Left kidney (tissue), 8 donors: ENCODE measurements around the gene LAMC2. TPM values are rescaled to one million over a fixed set of nuclear protein-coding genes. Genes with fewer than 3 reads are reported as not detected.
"Not testable (repeated sequence)": the region's sequence is repeated elsewhere in the genome, so short reads cannot be mapped to it uniquely, and the experiment has no call there.

Experiments
- DNase-seq: peaks from one replicate; pipeline ENCODE4 v3.0.0-alpha.2; 2013
- long read RNA-seq, 8 donors: transcript quantifications; one replicate each; lab custom pipeline, GENCODE V29; 2026
- polyA plus RNA-seq: library from polyadenylated mRNA; unstranded; fragments of 120-200 nt; gene quantifications from one replicate; pipeline ENCODE4 v1.2.1, GENCODE V29; 2013; ENCODE audit not compliant: insufficient read length

The LAMC2 gene
- 7.1 TPM for polyA plus RNA-seq
- long read RNA-seq, donor 1 = 0 reads
- long read RNA-seq, donor 2 = 0 reads
- long read RNA-seq, donor 3 = 0 reads
- long read RNA-seq, donor 4 = 0 reads
- long read RNA-seq, donor 5, full-length matches to known transcripts = 3 of 3 reads
- long read RNA-seq, donor 5, partial matches to known transcripts = 0 of 3 reads
- long read RNA-seq, donor 5, other reads (novel, unspliced or antisense) = 0 of 3 reads
- long read RNA-seq, donor 6 = 0 reads
- long read RNA-seq, donor 7 = 0 reads
- long read RNA-seq, donor 8, full-length matches to known transcripts = 1 of 1 reads
- long read RNA-seq, donor 8, partial matches to known transcripts = 0 of 1 reads
- long read RNA-seq, donor 8, other reads (novel, unspliced or antisense) = 0 of 1 reads

DNA sequence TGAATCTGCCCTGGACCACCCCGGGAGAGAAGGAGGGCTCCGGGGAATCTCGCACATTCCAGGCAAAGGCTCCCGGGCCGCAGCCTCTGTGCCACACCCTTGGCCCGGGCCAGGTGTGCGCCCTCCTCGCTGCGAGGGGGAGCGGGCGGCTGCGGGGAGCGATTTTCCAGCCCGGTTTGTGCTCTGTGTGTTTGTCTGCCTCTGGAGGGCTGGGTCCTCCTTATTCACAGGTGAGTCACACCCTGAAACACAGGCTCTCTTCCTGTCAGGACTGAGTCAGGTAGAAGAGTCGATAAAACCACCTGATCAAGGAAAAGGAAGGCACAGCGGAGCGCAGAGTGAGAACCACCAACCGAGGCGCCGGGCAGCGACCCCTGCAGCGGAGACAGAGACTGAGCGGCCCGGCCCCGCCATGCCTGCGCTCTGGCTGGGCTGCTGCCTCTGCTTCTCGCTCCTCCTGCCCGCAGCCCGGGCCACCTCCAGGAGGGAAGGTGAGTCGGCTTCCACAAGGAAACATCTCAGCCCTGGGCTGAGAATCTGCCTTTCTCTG is at the start of gene LAMC2:
TSS of gene LAMC2 (plus strand) at position 324 of the 550 bp plus-strand sequence. CDS start at position 413, 89 bp downstream.
- DNase-seq = no peak

DNA sequence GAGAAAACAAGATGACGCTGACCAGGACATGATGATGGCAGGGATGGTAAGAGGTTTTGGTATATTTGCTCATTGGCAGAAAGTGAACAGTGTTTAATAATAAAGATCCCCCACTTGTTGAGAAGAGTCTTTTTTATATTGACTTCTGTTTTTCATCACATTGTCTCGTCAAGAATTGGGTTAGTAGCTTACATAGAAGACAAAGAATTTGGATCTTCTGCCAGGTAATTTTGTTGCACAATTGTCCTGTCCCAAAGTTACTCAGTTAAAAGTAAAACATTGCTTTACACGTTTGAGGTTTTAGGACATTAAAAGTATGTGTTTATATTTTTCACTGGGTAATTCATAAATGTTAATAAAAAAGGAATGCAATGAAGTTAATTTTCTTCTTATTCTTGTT is 48.3 kb upstream of the LAMC2 start:
- DNase-seq = no peak

DNA sequence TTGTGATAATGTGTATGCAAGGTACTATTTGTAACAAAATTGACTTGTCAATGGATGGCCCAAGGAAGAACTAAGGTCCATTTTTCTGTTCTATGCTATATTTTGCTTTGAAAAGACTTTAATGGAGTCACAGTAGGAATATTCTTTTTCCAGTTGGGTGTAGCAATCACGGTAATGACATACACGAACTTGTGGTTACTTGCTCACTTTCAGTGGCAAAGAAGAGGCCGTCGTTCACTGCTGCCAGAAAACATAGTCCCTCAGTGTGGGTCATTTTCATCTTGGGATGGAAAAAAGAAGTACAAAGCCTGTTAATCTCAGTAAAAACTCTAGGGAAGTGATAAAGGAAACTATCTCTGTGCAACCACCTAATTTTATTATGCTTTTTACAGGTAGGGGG is 47.8 kb upstream of the LAMC2 start:
- no peak for DNase-seq

DNA sequence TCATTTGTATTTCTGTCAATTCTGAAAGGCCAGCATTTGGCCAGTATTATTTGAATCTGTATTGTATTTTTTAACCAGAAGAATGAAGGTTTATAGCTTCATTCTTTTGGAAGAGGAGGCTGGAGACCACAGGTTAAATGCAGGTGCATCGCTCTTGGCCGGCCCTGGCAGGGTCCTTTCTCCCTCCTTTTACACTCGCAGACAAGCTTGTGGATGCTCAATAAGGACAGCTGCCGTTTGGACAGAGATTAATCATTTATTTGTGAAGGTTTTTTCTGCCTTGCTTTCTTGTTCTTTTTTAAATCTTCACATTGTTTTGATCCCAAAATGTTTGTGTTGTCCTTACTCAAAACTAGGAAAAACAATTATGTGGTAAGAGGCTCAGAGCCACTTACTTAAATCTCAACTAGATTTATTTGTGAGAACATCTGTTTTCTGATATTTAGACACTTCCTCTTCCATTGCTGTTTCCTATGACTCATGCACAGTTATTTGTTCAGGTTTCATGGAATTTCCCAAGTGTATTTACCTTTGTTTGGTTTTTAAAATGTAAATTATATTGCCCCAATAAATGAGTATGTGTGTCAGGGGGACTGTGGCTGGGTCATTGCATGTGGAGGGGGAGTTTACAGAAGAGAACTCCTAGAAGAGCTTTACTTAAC is 46.7 kb upstream of the LAMC2 start:
- DNase-seq = no peak

DNA sequence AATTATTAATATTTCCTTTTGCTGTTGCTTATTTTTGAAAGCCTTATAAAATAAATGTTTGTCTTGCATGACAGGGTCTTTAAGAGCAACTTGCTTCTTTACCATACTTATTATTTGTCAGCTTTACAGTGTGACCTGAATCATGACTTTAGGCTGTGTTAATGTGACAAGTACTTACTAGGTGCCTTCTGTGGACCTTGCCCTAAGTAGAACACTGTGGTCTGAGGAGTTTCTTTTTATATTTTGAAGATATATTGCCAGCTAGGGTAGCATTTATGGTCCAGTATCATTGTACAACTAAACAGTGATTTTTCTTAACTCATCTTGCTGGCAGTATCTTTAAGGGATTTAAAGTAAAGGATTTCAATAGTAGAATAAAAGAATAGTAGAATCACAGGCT is 45.4 kb upstream of the LAMC2 start:
- DNase-seq = no peak

DNA sequence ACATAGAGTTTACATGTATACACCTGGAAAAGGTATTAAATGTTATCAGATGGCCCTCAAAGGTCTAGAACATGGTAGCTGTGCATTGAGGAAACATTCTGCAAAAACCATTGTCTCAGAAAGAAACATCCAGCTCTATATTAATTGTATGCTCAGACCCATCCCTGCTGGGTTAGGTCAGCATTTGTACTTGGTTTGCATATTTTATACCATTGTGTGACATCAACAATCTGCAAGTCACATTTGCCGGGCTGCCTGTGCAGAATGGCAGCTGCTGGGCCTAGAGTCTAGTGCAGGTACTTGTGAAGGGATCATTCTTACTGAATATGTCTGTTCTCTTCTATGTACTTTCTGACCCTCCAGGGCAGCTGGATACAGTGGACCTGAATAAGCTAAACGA is 43.9 kb upstream of the LAMC2 start:
- no peak for DNase-seq

DNA sequence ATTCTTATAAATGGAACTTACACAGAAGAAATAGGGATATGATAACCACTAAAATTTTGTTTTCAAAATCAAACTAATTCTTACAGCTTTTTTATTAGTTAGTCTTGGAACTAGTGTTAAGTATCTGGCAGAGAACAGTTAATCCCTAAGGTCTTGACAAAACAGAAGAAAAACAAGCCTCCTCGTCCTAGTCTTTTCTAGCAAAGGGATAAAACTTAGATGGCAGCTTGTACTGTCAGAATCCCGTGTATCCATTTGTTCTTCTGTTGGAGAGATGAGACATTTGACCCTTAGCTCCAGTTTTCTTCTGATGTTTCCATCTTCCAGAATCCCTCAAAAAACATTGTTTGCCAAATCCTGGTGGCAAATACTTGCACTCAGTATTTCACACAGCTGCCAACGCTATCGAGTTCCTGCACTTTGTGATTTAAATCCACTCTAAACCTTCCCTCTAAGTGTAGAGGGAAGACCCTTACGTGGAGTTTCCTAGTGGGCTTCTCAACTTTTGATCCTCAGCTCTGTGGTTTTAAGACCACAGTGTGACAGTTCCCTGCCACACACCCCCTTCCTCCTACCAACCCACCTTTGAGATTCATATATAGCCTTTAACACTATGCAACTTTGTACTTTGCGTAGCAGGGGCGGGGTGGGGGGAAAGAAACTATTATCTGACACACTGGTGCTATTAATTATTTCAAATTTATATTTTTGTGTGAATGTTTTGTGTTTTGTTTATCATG is 42.3 kb upstream of the LAMC2 start:
- no peak for DNase-seq

DNA sequence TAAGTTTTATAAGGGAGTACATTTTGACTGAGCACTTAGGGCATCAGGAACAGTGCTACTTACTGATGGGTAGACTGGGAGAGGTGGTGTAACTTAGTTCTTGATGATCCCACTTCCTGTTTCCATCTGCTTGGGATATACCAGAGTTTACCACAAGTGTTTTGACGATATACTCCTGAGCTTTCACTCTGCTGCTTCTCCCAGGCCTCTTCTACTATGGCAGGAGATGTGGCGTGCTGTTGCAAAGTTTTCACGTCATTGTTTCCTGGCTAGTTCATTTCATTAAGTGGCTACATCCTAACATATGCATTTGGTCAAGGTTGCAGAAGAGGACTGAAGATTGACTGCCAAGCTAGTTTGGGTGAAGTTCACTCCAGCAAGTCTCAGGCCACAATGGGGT is 41.3 kb upstream of the LAMC2 start:
- no peak for DNase-seq

DNA sequence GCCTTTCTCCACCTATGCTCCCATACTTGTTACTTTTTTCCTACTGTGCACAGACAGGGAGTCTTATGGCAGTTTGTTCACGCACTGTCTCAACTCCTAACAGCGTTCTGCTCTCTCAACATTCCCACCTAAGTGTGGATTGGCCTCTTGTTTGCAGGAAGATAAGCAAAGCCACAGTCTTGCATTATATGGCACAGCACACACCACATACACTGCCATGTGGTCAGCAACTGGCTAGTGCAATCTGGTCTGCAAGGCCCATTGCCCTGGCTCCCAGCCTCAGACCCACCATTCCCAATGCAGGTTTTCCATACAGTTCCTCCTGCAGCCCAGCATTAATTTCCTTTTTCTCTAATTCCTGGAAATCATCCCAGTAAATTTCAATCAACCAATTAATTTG is 38.3 kb upstream of the LAMC2 start:
- DNase-seq = no peak

DNA sequence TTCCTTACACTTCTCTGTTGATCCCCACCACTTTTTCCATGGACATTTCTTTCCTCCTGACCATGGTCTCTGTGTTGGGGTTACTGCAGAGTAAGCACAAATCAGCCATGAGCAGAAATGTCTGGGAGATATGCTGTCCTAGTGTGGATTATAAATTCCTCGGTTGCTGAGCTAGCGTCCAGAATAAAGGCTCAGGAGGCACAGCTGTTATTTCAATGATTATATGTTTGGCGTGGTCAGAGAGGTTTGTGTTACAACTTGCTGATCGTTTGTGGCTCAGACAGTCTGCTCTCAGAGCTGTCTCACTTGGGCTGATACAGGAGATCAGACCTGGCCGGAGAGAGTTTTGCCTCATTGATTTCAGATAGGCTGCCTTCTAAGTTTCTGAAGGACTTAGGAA is 37.5 kb upstream of the LAMC2 start:
- no peak for DNase-seq

DNA sequence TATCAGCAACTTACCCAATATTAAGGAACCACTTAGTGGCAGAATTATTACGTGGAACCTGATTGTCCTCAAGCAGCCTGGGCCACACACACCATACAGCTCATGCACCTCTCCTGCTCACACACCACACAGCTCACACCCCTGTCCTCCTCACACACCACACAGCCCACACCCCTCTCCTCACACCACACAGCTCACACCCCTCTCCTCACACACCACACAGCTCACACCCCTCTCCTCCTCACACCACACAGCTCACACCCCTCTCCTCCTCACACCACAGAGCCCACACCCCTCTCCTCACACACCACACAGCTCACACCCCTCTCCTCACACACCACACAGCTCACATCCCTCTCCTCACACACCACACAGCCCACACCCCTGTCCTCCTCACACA is 36.8 kb upstream of the LAMC2 start:
- DNase-seq = no peak

DNA sequence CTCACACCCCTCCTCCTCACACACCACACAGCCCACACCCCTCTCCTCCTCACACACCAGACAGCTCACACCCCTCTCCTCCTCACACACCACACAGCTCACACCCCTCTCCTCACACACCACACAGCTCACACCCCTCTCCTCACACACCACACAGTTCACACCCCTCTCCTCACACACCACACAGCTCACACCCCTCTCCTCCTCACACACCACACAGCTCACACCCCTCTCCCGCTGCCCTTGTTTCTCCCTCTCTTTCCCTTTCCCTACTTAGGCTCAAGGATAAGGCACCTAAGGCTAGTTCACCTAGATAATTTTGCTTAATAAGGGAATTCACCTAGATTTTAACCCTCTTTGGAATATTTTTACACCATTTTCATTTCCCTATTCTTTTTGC is 36.0 kb upstream of the LAMC2 start:
- DNase-seq = not testable (repeated sequence)

DNA sequence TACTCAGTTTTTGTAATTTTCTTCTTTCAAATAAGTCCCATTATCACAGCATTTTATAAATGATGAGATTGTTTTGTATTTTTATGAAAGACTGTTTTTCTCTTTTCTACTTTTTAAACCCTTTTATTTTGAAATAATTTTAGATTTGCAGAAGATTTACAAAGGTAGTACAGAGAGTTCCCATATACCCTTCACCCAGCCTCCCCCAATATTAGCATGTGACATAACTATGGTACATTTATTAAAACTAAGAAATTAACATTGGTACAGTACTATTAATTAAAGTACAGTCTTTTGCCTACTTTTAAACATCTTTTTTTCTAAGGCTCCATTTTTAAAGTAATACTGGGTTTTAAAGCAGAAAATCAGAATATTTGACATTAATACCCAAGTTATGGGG is 35.6 kb upstream of the LAMC2 start:
- no peak for DNase-seq

DNA sequence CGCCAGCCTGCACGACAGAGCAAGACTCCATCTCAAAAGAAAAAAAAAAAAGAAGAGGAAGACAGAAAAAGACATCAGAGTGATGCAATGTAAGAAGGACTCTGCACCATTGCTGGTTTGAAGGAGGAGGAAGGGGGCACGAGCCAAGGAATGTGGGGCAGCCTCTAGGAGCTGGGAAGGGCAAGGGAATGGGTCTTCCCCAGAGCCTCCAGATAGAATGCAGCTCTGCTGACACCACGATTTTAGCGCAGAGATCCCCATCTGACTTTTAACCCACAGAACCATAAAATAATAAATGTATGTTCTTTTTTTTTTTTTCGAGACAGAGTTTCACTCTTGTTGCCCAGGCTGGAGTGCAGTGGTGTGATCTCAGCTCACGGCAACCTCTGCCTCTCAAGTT is 33.9 kb upstream of the LAMC2 start:
- DNase-seq = no peak

DNA sequence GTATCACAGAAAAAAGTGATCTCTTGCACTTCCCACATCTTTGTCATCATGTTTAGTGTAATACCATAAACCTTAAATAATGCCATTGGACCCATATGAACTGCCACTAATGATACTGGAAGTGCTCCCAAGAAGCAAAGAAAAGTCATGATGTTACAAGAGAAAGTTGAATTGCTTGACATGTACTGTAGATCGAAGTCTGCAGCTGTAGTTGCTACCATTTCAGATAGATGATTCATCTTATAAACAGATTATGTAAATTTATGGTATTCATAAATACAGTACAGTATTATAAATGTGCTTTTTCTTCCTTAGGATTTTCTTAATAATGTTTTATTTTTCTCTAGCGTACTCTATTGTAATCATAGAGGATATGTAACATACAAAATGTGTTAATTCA is 30.1 kb upstream of the LAMC2 start:
- no peak for DNase-seq

DNA sequence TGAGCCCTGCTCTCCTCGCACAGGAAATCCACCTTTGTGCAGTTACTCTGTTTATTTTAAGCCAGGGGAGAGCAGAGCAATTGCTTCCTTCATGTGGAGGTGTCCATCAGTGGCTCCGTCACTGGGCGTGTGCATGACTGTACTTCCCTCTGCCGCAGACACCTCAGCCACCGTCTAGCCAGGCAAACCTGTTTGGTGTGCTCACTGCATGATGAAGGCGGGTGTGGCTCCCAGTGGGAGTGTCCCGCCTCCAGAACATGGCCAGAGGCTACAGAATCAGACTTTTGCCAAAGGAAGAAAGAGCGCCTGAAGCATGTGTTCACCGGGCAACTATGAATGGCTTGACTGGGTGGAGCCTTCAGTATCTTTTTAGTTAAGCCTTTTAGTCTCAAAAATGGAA is 26.1 kb upstream of the LAMC2 start:
- no peak for DNase-seq

DNA sequence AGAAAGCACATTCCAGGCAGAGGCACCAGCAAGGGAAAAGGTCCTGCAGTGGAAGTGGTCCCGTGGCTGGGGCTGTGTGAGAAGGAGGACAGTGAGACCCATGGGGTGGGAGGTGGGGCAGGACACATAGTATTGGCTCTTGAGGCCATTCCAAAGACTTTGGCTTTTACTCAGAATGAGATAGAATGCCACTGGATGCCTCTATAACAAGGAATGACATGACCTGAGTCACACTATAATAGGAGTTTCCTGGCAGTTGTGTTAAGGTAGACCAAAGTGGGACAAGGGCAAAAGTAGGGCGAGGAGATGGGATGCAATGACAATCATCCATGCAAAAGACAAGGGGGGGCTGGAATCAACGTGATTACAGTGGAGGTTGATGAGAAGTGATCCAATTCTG is 24.7 kb upstream of the LAMC2 start:
- no peak for DNase-seq

DNA sequence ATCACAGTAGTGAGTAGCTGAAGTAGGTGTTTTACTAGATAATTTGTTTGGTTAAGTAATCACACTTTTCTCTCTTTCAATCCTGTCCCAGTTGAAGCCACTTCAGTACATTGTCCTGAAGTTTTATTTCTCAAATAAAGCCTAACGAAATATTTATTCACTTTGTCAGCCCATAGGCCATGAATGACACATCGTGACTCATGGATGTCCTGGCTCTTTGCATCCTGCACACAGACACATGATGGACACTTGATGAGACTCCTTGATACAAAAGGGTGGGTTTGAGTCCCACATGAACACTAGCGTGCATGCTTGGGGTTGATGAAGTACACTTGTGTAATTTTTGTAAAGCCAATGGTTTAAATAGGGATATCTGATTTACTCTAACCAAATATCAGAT is 22.7 kb upstream of the LAMC2 start:
- DNase-seq = no peak

DNA sequence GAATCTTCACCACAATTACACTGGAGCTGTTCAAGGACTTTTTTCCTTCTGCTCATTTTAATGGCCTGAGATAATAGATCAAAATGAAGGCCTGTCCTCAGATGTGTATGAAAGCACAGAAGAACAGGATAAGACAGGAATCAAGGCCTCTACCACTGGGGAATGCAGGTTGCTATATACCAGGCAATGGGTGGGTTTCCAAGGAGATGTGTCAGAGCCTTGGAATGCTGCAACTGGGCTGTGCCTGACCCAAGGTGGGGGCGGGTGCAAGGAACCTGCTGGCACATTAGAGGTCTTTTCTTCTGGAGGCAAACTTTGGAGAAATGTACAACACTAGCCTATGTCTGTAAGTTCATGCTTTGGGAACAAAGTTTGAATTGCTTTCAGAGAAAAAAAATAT is 21.7 kb upstream of the LAMC2 start:
- no peak for DNase-seq

DNA sequence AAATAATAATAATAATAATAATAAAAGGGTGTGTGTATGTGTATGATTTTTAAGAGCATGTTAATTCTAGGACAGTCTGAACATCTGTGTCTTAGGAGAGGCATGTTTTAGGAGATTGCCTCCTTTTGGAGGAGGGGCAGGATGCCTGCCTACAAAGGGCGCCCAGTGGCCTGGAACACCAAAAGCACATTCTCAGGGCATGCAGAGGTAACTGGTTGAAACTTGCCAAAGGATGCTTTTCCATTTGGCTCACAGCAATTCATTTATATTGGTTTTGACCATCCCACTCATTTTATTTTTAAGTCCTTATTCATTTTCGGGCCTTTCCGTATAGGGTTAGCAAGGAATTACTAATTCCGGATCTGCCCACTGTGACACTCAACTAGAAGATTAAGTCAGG is 21.1 kb upstream of the LAMC2 start:
- no peak for DNase-seq

DNA sequence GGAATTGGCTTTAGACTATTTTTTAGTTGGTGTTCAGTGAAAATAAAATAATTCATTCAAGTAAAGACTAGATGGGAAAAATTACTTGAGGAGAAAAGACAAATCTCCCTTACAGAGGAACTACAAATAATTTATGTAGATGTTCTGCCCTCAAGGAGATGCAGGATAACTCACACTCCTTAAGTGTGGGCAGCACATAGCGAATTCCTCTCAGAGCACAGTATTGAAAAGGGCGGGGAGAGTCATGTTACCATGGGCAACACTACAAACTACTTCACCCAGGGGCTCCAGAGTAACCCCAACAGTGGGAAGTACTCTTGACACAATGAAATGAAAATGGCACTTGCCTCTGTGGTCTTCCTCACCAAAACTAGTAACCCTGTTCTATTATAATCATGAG is 20.6 kb upstream of the LAMC2 start:
- no peak for DNase-seq

DNA sequence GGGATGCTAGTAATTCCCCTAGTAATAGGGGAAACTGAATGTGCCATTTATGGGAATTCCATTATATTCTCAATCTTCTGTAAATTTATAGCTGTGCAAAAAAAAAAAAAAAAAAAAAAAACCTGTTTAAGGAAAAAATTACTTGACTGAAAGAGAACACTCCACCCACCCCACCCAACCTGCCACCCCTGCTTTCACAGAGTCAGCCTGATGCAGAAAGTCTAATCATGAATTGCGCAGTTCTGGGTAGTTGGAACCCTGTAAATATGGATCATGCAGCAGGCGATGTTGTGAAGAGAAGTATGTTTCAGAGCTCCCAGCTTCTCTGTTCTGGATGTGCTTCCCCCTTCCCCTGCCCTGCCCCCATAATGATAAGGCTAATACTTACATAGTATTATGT is 19.6 kb upstream of the LAMC2 start:
- no peak for DNase-seq

DNA sequence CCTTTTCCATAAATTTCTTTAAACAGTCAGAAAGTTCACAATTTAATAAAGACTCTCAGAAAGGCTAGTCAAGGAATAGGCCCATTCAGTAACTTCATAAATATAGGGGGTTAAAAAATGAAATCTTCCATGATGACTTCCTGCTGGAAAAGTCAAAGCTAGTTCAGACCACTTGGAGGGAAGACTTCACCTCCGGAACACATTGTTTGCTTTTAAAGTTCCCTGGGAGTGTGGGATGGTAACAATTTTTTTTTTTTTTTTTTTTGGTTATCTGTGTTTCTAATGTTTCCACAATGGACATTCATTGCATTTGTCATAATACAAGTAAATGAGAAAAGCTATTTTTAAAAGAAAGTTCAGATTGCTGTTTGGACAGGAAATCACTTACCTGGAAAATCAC is 18.4 kb upstream of the LAMC2 start:
- no peak for DNase-seq
